ENCODE results near the gene MRGPRD. TPM values are rescaled to one million over a fixed set of nuclear protein-coding genes. Genes with fewer than 3 reads are reported as not detected.

The MRGPRD gene, protein sequence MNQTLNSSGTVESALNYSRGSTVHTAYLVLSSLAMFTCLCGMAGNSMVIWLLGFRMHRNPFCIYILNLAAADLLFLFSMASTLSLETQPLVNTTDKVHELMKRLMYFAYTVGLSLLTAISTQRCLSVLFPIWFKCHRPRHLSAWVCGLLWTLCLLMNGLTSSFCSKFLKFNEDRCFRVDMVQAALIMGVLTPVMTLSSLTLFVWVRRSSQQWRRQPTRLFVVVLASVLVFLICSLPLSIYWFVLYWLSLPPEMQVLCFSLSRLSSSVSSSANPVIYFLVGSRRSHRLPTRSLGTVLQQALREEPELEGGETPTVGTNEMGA
- total RNA-seq = not detected
- polyA plus RNA-seq = not detected

DNA sequence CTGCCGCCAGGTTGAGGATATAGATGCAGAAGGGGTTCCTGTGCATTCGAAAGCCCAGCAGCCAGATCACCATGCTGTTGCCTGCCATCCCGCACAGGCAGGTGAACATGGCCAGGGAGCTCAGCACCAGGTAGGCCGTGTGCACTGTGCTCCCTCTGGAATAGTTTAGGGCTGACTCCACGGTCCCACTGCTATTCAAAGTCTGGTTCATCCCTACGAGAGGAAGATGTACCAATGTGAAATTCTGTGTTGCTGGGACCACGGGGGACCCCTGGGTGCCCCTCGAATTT is at the start of gene MRGPRD:
Gene MRGPRD (minus strand): TSS at position 211 of the 290 bp plus-strand sequence. CDS start 0 bp downstream, at position 211.
- Histone ChIP-seq H3K27ac (ENCODE audit: low read depth, low read length) (no peak within 1 kb of the TSS), H3K36me3 (ENCODE audit: insufficient read depth, low read length) (no peaks in the 10 kb centered on the region), H3K9me3 (ENCODE audit: low read length) (no peaks in the 10 kb centered on the region), H3K4me1 (ENCODE audit: insufficient read depth, low read length) (no peaks in the 10 kb centered on the region), H3K4me3 (ENCODE audit: low read length) (no peak within 1 kb of the TSS), H3K27me3 (ENCODE audit: insufficient read depth, low read length, poor library complexity, severe bottlenecking) (no peaks in the 10 kb centered on the region)
- H3K9me3 Mint-ChIP-seq = peaks cover 0 to 8% (median 3%) of the 10 kb centered on the region in 5 donors
- peak in 1 of 5 donors; percentile 19 for DNase-seq
- ChIA-PET POLR2A (no interaction called here), CTCF (no interaction called here)
- H3K27me3 Mint-ChIP-seq = peaks cover 3 to 15% of the 10 kb centered on the region in 2 donors
- H3K4me1 Mint-ChIP-seq = no peaks in the 10 kb centered on the region
- peak within 1 kb of the TSS in 1 of 8 donors; percentile 13 for H3K27ac Mint-ChIP-seq
- H3K36me3 Mint-ChIP-seq = peaks cover 0 to 3% (median 0%) of the 10 kb centered on the region in 3 donors
- H3K4me3 Mint-ChIP-seq = no peak within 1 kb of the TSS

DNA sequence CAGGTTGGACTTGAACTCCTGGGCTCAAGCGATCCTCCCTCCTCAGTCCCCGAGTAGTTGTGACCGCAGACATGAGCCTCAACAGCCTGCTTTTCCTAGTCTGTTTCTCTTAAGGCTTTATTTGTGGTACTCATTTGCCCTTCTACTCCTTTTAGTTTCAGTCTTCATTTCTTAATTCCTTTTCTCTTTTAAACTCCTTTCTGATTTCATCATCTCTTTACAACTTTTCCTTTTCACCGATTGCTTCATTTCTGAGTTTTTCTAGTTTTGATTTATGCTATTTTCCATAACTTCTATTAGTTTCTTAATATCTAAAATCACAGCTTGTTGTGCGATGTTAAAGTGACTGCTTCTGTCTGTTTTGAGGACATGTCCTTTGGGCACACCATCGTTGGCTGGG is 49.5 kb upstream of the MRGPRD start:
- H3K4me1 Mint-ChIP-seq = no peaks in the 10 kb centered on the region
- POLR2A ChIA-PET = no interaction called here
- no peaks in the 10 kb centered on the region for H3K4me1 ChIP-seq (ENCODE audit: insufficient read depth, low read length)

DNA sequence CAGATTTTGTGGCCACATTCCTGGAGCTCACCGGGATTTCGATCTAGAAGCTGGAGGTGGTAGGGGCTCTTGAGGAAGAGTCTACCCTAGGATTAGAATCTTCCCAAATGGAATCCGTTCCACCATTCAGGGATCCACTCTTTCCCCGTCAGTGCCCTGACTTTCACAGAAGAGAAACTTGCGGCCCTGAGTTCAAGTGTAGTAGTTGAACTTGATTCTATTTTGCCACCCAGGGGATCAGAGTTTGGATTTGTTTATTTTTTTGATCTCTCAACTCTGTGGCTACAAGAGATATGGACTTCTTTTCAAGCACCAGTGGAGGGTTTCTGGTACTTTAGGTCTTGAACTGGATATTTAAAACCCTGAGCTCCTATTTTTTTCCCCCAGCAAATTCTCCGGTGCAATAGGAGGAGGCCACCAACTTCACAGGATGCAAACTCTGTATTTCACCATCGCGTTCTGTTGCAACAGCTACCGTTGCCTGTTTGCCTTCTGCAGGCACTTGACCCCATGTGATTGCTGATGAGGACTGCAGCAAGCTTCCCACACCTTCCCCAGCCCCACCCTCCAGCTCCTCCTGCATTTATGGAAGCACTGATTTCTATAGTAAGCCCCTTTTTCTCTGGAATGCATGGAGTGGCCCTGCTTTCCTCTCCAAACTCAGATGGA is 47.1 kb upstream of the MRGPRD start:
- no peak for DNase-seq
- Histone ChIP-seq H3K4me3 (ENCODE audit: low read length) (no peak overlapping the region), H3K27me3 (ENCODE audit: insufficient read depth, low read length, poor library complexity, severe bottlenecking) (no peaks in the 10 kb centered on the region), H3K36me3 (ENCODE audit: insufficient read depth, low read length) (no peaks in the 10 kb centered on the region), H3K27ac (ENCODE audit: low read depth, low read length) (no peak overlapping the region), H3K4me1 (ENCODE audit: insufficient read depth, low read length) (no peaks in the 10 kb centered on the region), H3K9me3 (ENCODE audit: low read length) (no peaks in the 10 kb centered on the region)
- Mint-ChIP-seq H3K27me3 (peaks cover 0 to 5% of the 10 kb centered on the region in 2 donors), H3K4me1 (no peaks in the 10 kb centered on the region), H3K27ac (peak overlapping the region in 1 of 8 donors; percentile 66), H3K9me3 (no peaks in the 10 kb centered on the region), H3K36me3 (no peaks in the 10 kb centered on the region), H3K4me3 (no peak overlapping the region)
- ChIA-PET CTCF (no interaction called here), POLR2A (no interaction called here)

More for the DNA sequence above, 49.5 kb upstream of the MRGPRD start:
- Histone ChIP-seq H3K4me3 (ENCODE audit: low read length) (no peak overlapping the region), H3K27me3 (ENCODE audit: insufficient read depth, low read length, poor library complexity, severe bottlenecking) (no peaks in the 10 kb centered on the region), H3K27ac (ENCODE audit: low read depth, low read length) (no peak overlapping the region), H3K9me3 (ENCODE audit: low read length) (no peaks in the 10 kb centered on the region), H3K36me3 (ENCODE audit: insufficient read depth, low read length) (no peaks in the 10 kb centered on the region)
- Mint-ChIP-seq H3K4me3 (no peak overlapping the region), H3K27ac (peak overlapping the region in 1 of 8 donors; percentile 82), H3K27me3 (peaks cover 9 to 11% of the 10 kb centered on the region in 2 donors), H3K9me3 (no peaks in the 10 kb centered on the region), H3K36me3 (no peaks in the 10 kb centered on the region)
- no peak for DNase-seq
- CTCF ChIA-PET = no interaction called here

DNA sequence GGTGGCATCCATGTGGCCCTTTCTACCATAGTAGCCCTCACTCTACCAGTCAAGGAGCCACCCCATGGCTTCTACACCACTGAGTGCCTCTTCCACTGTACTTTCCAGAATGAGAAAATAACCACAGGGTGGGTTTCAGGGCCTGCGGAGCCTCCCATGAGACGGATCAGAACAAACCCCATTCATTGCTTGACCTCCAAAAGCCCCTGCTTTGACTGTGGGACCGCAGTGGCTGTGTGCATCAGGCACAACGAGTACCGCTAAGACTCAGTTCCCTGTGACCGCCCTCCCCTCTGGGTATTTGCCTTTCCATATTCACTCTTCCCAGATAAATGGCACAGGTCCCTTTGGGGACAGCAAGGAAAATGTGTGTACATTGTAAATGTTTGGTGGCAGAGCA is 43.7 kb upstream of the MRGPRD start:
- Mint-ChIP-seq H3K27me3 (peaks cover 0 to 5% of the 10 kb centered on the region in 2 donors), H3K4me1 (no peaks in the 10 kb centered on the region), H3K27ac (no peak overlapping the region), H3K4me3 (no peak overlapping the region), H3K36me3 (no peaks in the 10 kb centered on the region), H3K9me3 (no peaks in the 10 kb centered on the region)
- ChIA-PET CTCF (no interaction called here), POLR2A (no interaction called here)
- no peaks in the 10 kb centered on the region for H3K36me3 ChIP-seq (ENCODE audit: insufficient read depth, low read length)
- no peaks in the 10 kb centered on the region for H3K9me3 ChIP-seq (ENCODE audit: low read length)
- H3K4me3 ChIP-seq (ENCODE audit: low read length) = no peak overlapping the region
- no peaks in the 10 kb centered on the region for H3K27me3 ChIP-seq (ENCODE audit: insufficient read depth, low read length, poor library complexity, severe bottlenecking)
- H3K4me1 ChIP-seq (ENCODE audit: insufficient read depth, low read length) = no peaks in the 10 kb centered on the region
- H3K27ac ChIP-seq (ENCODE audit: low read depth, low read length) = no peak overlapping the region
- DNase-seq = no peak

DNA sequence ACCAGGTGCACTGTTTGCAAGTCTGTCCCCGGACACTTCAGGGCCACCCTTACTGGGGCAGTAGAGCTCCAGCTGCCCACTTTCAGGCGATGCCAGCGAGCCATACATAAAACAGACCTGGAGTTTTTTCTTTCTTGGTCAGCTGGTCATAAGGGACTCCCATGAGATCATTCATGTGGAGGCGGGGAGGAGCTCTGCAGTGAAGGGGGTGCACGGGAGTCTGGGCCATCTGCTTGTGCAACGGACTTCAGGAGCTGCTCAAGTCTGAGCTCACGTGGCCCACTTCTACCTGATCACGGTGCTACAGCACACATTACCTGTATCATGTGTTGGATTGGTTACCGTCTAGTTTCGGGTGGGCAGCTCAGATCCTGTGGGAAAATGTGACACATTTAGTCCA is 41.5 kb upstream of the MRGPRD start:
- no peaks in the 10 kb centered on the region for H3K9me3 Mint-ChIP-seq
- H3K27me3 ChIP-seq (ENCODE audit: insufficient read depth, low read length, poor library complexity, severe bottlenecking) = no peaks in the 10 kb centered on the region
- H3K27ac ChIP-seq (ENCODE audit: low read depth, low read length) = no peak overlapping the region
- H3K4me1 ChIP-seq (ENCODE audit: insufficient read depth, low read length) = no peaks in the 10 kb centered on the region
- H3K27me3 Mint-ChIP-seq = peaks cover 0 to 5% of the 10 kb centered on the region in 2 donors
- ChIA-PET POLR2A (no interaction called here), CTCF (no interaction called here)
- H3K36me3 ChIP-seq (ENCODE audit: insufficient read depth, low read length) = no peaks in the 10 kb centered on the region
- H3K4me3 ChIP-seq (ENCODE audit: low read length) = no peak overlapping the region
- H3K4me1 Mint-ChIP-seq = no peaks in the 10 kb centered on the region
- no peaks in the 10 kb centered on the region for H3K36me3 Mint-ChIP-seq
- no peak overlapping the region for H3K27ac Mint-ChIP-seq
- no peak overlapping the region for H3K4me3 Mint-ChIP-seq
- DNase-seq = no peak
- no peaks in the 10 kb centered on the region for H3K9me3 ChIP-seq (ENCODE audit: low read length)

DNA sequence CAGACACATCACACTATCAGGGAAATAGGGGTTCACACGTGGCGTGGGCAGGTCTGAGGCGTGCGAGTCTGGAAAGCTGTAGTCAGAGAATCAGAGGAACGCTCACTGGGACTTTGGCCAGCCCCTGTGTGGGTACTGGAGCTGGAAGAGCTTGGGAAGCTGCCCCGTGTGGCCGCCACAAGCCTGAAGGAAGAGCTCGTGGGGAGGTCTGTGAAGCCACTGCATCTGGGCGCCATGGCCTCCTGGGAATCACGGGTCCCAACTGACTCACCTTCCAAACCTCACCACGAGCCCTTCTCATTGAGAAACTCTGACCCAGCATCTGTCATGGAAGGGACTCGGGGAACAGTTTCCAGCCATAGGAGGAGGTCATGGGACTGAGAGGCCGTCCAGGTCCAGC is 38.1 kb upstream of the MRGPRD start:
- no peak for DNase-seq
- H3K9me3 ChIP-seq (ENCODE audit: low read length) = no peaks in the 10 kb centered on the region
- Mint-ChIP-seq H3K36me3 (no peaks in the 10 kb centered on the region), H3K4me3 (no peak overlapping the region), H3K9me3 (no peaks in the 10 kb centered on the region), H3K27ac (peak overlapping the region in 1 of 8 donors; percentile 7), H3K4me1 (no peaks in the 10 kb centered on the region), H3K27me3 (peaks cover 4 to 6% of the 10 kb centered on the region in 2 donors)
- no peaks in the 10 kb centered on the region for H3K4me1 ChIP-seq (ENCODE audit: insufficient read depth, low read length)
- H3K4me3 ChIP-seq (ENCODE audit: low read length) = no peak overlapping the region
- no peak overlapping the region for H3K27ac ChIP-seq (ENCODE audit: low read depth, low read length)
- ChIA-PET POLR2A (no interaction called here), CTCF (no interaction called here)
- no peaks in the 10 kb centered on the region for H3K27me3 ChIP-seq (ENCODE audit: insufficient read depth, low read length, poor library complexity, severe bottlenecking)
- no peaks in the 10 kb centered on the region for H3K36me3 ChIP-seq (ENCODE audit: insufficient read depth, low read length)

DNA sequence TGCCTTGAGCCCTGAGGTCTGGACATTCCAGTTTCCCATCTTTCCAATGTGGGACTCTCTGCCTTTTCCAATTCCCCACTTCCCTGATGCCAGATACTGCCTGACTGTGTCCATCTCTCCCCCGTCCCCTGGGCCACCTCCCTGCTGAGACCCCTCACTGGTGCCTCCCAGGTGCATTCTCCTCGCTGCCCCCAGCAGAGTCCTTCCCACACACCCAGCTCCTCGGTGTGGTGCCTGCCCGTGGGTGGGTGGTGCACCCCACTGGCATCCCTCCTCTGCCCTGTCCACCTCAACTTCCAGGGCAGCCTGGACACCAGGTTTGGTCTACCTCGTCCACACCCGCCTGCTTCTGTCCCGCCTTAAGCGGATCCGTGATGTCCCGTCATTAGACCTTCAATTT is 37.2 kb upstream of the MRGPRD start:
- peaks cover 4 to 6% of the 10 kb centered on the region in 2 donors for H3K27me3 Mint-ChIP-seq
- H3K9me3 Mint-ChIP-seq = no peaks in the 10 kb centered on the region
- Histone ChIP-seq H3K27me3 (ENCODE audit: insufficient read depth, low read length, poor library complexity, severe bottlenecking) (peaks cover 6% of the 10 kb centered on the region), H3K4me3 (ENCODE audit: low read length) (no peak overlapping the region), H3K27ac (ENCODE audit: low read depth, low read length) (no peak overlapping the region), H3K36me3 (ENCODE audit: insufficient read depth, low read length) (no peaks in the 10 kb centered on the region), H3K9me3 (ENCODE audit: low read length) (no peaks in the 10 kb centered on the region), H3K4me1 (ENCODE audit: insufficient read depth, low read length) (peaks cover 5% of the 10 kb centered on the region)
- ChIA-PET CTCF (interaction anchor here (0.6 kb wide), 1 partner anchor 64 kb away, joined by 3 read pairs; no protein-coding TSS in a partner anchor), POLR2A (no interaction called here)
- no peak for DNase-seq
- peak overlapping the region in 1 of 8 donors; percentile 70 for H3K27ac Mint-ChIP-seq
- H3K4me1 Mint-ChIP-seq = no peaks in the 10 kb centered on the region
- H3K4me3 Mint-ChIP-seq = no peak overlapping the region
- no peaks in the 10 kb centered on the region for H3K36me3 Mint-ChIP-seq

DNA sequence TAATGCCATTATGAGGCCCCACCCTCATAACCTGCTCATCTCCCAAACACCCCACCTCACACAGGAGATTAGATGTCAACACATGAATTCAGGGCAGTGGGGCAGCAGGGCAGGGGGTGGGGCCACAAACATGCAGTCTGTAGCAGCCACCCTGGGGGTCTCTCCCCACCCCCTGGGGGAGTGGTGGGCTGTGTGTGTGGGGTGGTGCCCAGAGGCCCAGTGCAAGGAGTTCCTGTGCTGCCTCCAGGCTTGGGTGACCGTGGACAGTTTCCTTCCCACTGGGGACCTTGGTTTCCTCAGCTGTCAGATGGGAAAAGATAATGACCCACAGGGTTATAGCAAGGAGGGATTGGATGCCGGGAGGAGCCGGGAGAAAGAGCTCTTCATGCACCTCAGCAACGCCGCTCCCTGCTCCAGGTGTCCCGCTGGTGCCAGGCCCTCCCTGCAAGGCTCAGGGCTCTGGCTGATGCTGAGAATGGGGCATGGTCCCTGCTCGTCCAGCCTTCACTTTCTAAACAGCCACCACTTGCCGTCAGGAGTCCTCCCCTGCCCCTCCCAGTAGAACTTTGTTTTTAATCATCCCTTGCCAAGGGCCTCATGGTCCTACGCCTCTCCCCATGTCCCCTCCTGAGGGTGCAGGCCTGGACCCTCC is 34.2 kb upstream of the MRGPRD start:
- Histone ChIP-seq H3K27me3 (ENCODE audit: insufficient read depth, low read length, poor library complexity, severe bottlenecking) (peaks cover 15% of the 10 kb centered on the region), H3K27ac (ENCODE audit: low read depth, low read length) (no peak overlapping the region), H3K36me3 (ENCODE audit: insufficient read depth, low read length) (no peaks in the 10 kb centered on the region), H3K4me1 (ENCODE audit: insufficient read depth, low read length) (peaks cover 5% of the 10 kb centered on the region), H3K9me3 (ENCODE audit: low read length) (no peaks in the 10 kb centered on the region), H3K4me3 (ENCODE audit: low read length) (no peak overlapping the region)
- CTCF ChIA-PET = no interaction called here
- no peak for DNase-seq
- Mint-ChIP-seq H3K27ac (no peak overlapping the region), H3K4me1 (peaks cover 0 to 3% (median 0%) of the 10 kb centered on the region in 3 donors), H3K36me3 (no peaks in the 10 kb centered on the region), H3K27me3 (peaks cover 8 to 22% of the 10 kb centered on the region in 2 donors), H3K9me3 (no peaks in the 10 kb centered on the region), H3K4me3 (no peak overlapping the region)
- POLR2A ChIA-PET = no interaction called here
